PC-3 (cell line): ENCODE results near the gene PAPPA. TPM values are rescaled to one million over a fixed set of nuclear protein-coding genes. Genes with fewer than 3 reads are reported as not detected.

ENCODE experiments used
- ATAC-seq: fragments of 200-7000 bp; cut with Tn5 transposase; 2 replicates; pipeline ENCODE4 v1.9.1; 2020; ENCODE audit warnings: mild to moderate bottlenecking, moderate library complexity
- BruUV-seq: library from RNA; stranded (reverse); fragments of 400-500 nt; replicated peaks from 2 replicates; lab custom pipeline; 2021; lab: Mats Ljungman, UMichigan
- CTCF ChIA-PET: fragments of 300-600 bp; sonication (Branson Sonifier 250); formaldehyde crosslinking; loops from one replicate; lab custom pipeline; 2022; ENCODE audit warnings: antibody characterized with exemption; lab: Charles Lee
- POLR2A ChIA-PET: fragments of 300-600 bp; sonication (Branson Sonifier 250); formaldehyde crosslinking; loops from one replicate; lab custom pipeline; 2022; ENCODE audit warnings: antibody characterized with exemption; ENCODE audit not compliant: unreplicated experiment; lab: Charles Lee
- DNase-seq: peaks from one replicate; pipeline ENCODE4 v3.0.0-alpha.2; 2015
- H2AFZ ChIP-seq: fragments of 300-600 bp; sonication (generic); 2 replicates; pipeline ENCODE4 v1.6.0; 2016; ENCODE audit warnings: antibody characterized with exemption, low read length
- H3F3A ChIP-seq: fragments of 300-600 bp; sonication (generic); one replicate; pipeline ENCODE4 v1.6.0; 2017; ENCODE audit warnings: antibody characterized with exemption, low read length, control low read depth, mild to moderate bottlenecking; ENCODE audit not compliant: unreplicated experiment
- H3K27ac ChIP-seq: fragments of 300-600 bp; sonication (generic); 2 replicates; pipeline ENCODE4 v1.5.1; 2016; ENCODE audit warnings: mild to moderate bottlenecking, low read length
- H3K27me3 ChIP-seq: fragments of 300-600 bp; sonication (generic); 2 replicates; pipeline ENCODE4 v1.6.1; 2016; ENCODE audit warnings: low read length, mixed read lengths
- H3K36me3 ChIP-seq: fragments of 300-600 bp; sonication (generic); 2 replicates; pipeline ENCODE4 v1.6.1; 2016; ENCODE audit warnings: low read depth, mixed run types, low read length, mixed read lengths
- H3K4me1 ChIP-seq: fragments of 300-600 bp; sonication (generic); 2 replicates; pipeline ENCODE4 v1.5.1; 2016; ENCODE audit warnings: low read length; ENCODE audit not compliant: insufficient read depth
- H3K4me2 ChIP-seq: fragments of 300-600 bp; sonication (generic); 2 replicates; pipeline ENCODE4 v1.6.0; 2016; ENCODE audit warnings: low read length
- H3K4me3 ChIP-seq: fragments of 300-600 bp; sonication (generic); 2 replicates; pipeline ENCODE4 v1.5.1; 2016; ENCODE audit warnings: mild to moderate bottlenecking, low read length, mixed read lengths
- H3K79me2 ChIP-seq: fragments of 300-600 bp; sonication (generic); 2 replicates; pipeline ENCODE4 v1.6.1; 2017; ENCODE audit warnings: low read length, mixed read lengths
- H3K9ac ChIP-seq: fragments of 300-600 bp; sonication (generic); 2 replicates; pipeline ENCODE4 v1.6.0; 2016; ENCODE audit warnings: mild to moderate bottlenecking, low read length
- H3K9me2 ChIP-seq: fragments of 300-600 bp; sonication (generic); replicated peaks from 2 replicates; pipeline ENCODE4 v1.6.1; 2016; ENCODE audit warnings: mixed run types, low read length, mixed read lengths
- H3K9me3 ChIP-seq: fragments of 300-600 bp; sonication (generic); 2 replicates; pipeline ENCODE4 v1.6.1; 2016; ENCODE audit warnings: low read length, mixed read lengths
- H4K20me1 ChIP-seq: fragments of 300-600 bp; sonication (generic); 2 replicates; pipeline ENCODE4 v1.6.1; 2016; ENCODE audit warnings: low read length, mixed read lengths
- EZH2 ChIP-seq: fragments of 300-600 bp; sonication (generic); IDR thresholded peaks from one replicate; pipeline ENCODE4 v1.6.1; 2017; ENCODE audit warnings: antibody characterized with exemption, mild to moderate bottlenecking, low read length; ENCODE audit not compliant: unreplicated experiment
- EZH2phosphoT487 ChIP-seq: fragments of 300-600 bp; sonication (generic); IDR thresholded peaks from 2 replicates; pipeline ENCODE4 v1.6.1; 2018; ENCODE audit warnings: mild to moderate bottlenecking, antibody characterized with exemption, low read length, borderline replicate concordance
- intact Hi-C: fragments of 100-400 bp; cut with micrococcal nuclease; formaldehyde crosslinking; loops from 2 replicates; pipeline ENCODE4 v1.9.0; 2023
- total RNA-seq: library from RNA; depleted of rRNA; stranded (reverse); fragments of >200 nt; gene quantifications from 2 replicates; pipeline ENCODE4 v1.2.3, GENCODE V29; 2014
- TF ChIP-seq, protein P1 (sequence below): fragments of 300-600 bp; sonication (generic); conservative IDR thresholded peaks from 2 replicates; pipeline ENCODE4 v1.5.1; 2017; ENCODE audit warnings: antibody characterized with exemption, low read depth, mild to moderate bottlenecking, low read length

Gene PAPPA
- total RNA-seq, 1 experiment from 2014 or later: not detected

DNA sequence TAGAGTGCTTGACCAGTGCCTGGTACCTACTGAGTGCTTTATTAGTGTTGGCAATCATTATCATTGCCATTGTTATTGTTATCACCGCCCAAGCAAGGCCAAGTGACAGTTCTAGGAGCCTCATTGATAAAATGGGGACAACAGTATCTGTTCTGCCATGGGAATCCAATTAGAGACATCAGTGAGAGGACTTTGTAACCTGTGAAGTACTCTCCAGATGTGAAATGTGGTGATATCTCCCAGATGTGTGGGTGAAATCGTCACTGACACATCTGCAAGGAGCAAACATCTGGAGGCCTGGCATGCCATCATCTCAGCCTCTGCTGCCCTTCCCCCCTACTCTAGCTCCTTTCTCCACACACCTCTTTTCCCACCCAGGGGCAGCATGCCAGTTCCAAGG is 260.8 kb downstream of the PAPPA start:
- TF ChIP-seq, protein P1, sequence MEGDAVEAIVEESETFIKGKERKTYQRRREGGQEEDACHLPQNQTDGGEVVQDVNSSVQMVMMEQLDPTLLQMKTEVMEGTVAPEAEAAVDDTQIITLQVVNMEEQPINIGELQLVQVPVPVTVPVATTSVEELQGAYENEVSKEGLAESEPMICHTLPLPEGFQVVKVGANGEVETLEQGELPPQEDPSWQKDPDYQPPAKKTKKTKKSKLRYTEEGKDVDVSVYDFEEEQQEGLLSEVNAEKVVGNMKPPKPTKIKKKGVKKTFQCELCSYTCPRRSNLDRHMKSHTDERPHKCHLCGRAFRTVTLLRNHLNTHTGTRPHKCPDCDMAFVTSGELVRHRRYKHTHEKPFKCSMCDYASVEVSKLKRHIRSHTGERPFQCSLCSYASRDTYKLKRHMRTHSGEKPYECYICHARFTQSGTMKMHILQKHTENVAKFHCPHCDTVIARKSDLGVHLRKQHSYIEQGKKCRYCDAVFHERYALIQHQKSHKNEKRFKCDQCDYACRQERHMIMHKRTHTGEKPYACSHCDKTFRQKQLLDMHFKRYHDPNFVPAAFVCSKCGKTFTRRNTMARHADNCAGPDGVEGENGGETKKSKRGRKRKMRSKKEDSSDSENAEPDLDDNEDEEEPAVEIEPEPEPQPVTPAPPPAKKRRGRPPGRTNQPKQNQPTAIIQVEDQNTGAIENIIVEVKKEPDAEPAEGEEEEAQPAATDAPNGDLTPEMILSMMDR: no peak
- TF ChIP-seq EZH2 (no peak), EZH2phosphoT487 (no peak)
- no TSS peak for BruUV-seq
- Histone ChIP-seq H3K79me2 (no peaks in the 10 kb centered on the region), H3K27ac (no peak overlapping the region), H4K20me1 (no peaks in the 10 kb centered on the region), H3K36me3 (no peaks in the 10 kb centered on the region), H3K9ac (no peak overlapping the region), H3F3A (no peaks in the 10 kb centered on the region), H3K4me1 (no peaks in the 10 kb centered on the region), H2AFZ (no peak overlapping the region), H3K9me3 (no peaks in the 10 kb centered on the region), H3K4me2 (no peak overlapping the region), H3K27me3 (no peaks in the 10 kb centered on the region), H3K9me2 (no peaks in the 10 kb centered on the region), H3K4me3 (no peak overlapping the region)
- ChIA-PET POLR2A (no interaction called here), CTCF (no interaction called here)
- no peak for DNase-seq
- intact Hi-C loops: no loop called here
- ATAC-seq: no peak

DNA sequence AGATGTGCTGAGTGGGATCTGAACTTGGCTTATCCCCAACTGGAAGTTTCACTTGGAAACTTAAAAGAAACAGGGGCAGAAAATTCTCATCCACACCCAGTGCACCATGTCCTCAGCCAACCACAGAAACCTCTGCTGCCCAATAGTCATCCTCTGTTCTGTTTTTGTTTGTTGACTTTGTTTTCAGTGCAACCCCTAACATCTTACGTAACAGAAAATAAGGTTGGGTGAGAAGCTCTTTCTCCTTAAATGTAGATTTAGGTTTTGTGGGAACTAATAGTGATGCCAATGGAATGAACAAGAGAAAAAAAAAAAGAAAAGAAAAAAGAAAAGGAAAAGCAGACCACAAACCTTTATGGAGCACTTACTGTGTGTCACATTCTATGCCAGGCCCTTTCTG is 262.8 kb downstream of the PAPPA start:
- H3K27me3 ChIP-seq: no peaks in the 10 kb centered on the region
- intact Hi-C loops: no loop called here
- H3K9me2 ChIP-seq: no peaks in the 10 kb centered on the region
- no peaks in the 10 kb centered on the region for H3F3A ChIP-seq
- H3K9ac ChIP-seq: no peak overlapping the region
- no peak overlapping the region for H3K27ac ChIP-seq
- H3K9me3 ChIP-seq: no peaks in the 10 kb centered on the region
- ChIA-PET POLR2A (no interaction called here), CTCF (no interaction called here)
- H3K4me2 ChIP-seq: no peak overlapping the region
- TF ChIP-seq, protein P1: no peak
- TF ChIP-seq EZH2 (no peak), EZH2phosphoT487 (no peak)
- no peak overlapping the region for H3K4me3 ChIP-seq
- H4K20me1 ChIP-seq: no peaks in the 10 kb centered on the region
- H3K79me2 ChIP-seq: no peaks in the 10 kb centered on the region
- H3K36me3 ChIP-seq: no peaks in the 10 kb centered on the region
- ATAC-seq (no peak), DNase-seq (no peak)
- H2AFZ ChIP-seq: no peak overlapping the region
- BruUV-seq: no TSS peak
- no peaks in the 10 kb centered on the region for H3K4me1 ChIP-seq

DNA sequence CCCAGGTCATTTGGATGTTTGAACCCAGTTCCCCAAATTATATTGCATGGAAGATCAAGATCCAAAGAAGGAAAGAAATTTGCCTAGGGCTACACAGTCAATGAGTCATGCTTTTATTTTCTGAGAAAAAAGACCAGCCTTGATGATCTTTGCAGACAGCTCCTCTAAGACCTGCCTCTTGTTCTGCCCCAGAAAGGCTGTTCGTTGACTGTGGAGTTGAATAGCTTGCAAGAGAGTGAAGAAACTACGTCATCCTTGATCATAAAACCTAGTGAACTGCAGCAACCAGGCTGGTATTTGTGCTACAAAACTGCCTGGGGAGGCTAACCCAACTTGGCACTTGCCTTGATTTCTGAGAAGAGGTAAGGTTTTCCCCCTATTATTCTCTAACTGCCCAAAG is 263.9 kb downstream of the PAPPA start:
- no peaks in the 10 kb centered on the region for H3K9me2 ChIP-seq
- no peaks in the 10 kb centered on the region for H3K79me2 ChIP-seq
- no peaks in the 10 kb centered on the region for H3K36me3 ChIP-seq
- H3K27me3 ChIP-seq: no peaks in the 10 kb centered on the region
- intact Hi-C loops: no loop called here
- no peaks in the 10 kb centered on the region for H3K4me1 ChIP-seq
- CTCF ChIA-PET: no interaction called here
- no peak overlapping the region for H2AFZ ChIP-seq
- no peak overlapping the region for H3K4me2 ChIP-seq
- BruUV-seq: no TSS peak
- POLR2A ChIA-PET: no interaction called here
- H3F3A ChIP-seq: no peaks in the 10 kb centered on the region
- no peak for ATAC-seq
- no peak for TF ChIP-seq EZH2phosphoT487
- H3K4me3 ChIP-seq: no peak overlapping the region
- H3K9me3 ChIP-seq: no peaks in the 10 kb centered on the region
- H3K27ac ChIP-seq: no peak overlapping the region
- no peak for DNase-seq
- no peak overlapping the region for H3K9ac ChIP-seq
- no peaks in the 10 kb centered on the region for H4K20me1 ChIP-seq
